GM12875 (cell line): Measurements from ENCODE around the gene SNRPF.
"Not testable (repeated sequence)": the region's sequence is repeated elsewhere in the genome, so short reads cannot be mapped to it uniquely, and the experiment has no call there.

Source experiments
- H3K4me3 ChIP-seq: one replicate; pipeline ENCODE4 v1.5.1; 2011; ENCODE audit warnings: low read depth, low read length, control low read depth
- TF ChIP-seq, protein P1 (sequence below): IDR thresholded peaks from 2 replicates; pipeline ENCODE4 v1.5.1; 2011; ENCODE audit warnings: low read depth, mild to moderate bottlenecking, control low read depth, inconsistent platforms, low read length, moderate library complexity, borderline replicate concordance; ENCODE audit not compliant: insufficient read depth

The SNRPF gene

DNA sequence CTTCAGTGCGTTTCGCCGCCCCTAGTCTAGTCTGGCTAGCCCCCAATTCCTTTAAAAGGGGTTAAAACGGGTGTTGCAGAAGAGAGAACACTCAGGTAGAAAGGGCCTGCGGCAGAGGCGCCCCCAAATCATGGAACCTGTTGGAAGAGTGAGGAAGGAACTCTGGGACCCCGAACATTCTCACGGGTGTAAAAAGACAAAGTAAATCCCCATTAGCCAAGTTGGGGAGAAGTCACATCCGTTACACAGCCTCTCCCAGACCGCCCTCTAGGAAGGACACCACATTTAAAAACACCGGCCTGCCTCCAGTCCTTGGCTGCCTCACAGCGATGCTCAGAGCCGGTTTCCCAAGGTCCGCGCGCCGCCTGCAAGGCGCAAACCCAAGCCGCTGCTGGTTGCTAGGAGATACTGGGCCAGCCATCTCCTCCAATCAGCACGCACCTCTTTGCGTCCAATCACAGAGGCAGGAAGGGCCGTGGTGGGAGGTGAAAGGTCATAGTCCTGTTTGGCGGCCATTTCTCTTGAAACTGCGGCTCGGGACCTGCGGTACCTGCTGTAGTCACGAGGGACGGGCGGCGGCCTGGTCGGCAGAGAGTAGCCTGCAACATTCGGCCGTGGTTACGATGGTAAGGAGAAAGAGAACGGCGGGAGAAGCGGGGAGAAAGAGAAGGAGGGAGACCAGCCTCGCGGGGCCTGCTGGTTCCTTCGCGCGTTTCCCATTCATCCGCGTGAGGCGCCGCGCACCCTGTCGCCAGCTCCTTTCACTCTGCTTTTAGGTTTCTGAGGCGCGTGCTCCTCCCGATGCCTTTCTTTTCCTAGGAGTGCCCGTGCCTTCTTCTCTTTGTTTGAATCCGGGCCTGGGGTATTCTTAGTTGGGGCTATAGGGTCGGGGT is at the start of gene SNRPF:
SNRPF (plus strand) TSS at position 502 of the 893 bp plus-strand sequence; CDS start at position 624, 122 bp downstream.
- TF ChIP-seq, protein P1, sequence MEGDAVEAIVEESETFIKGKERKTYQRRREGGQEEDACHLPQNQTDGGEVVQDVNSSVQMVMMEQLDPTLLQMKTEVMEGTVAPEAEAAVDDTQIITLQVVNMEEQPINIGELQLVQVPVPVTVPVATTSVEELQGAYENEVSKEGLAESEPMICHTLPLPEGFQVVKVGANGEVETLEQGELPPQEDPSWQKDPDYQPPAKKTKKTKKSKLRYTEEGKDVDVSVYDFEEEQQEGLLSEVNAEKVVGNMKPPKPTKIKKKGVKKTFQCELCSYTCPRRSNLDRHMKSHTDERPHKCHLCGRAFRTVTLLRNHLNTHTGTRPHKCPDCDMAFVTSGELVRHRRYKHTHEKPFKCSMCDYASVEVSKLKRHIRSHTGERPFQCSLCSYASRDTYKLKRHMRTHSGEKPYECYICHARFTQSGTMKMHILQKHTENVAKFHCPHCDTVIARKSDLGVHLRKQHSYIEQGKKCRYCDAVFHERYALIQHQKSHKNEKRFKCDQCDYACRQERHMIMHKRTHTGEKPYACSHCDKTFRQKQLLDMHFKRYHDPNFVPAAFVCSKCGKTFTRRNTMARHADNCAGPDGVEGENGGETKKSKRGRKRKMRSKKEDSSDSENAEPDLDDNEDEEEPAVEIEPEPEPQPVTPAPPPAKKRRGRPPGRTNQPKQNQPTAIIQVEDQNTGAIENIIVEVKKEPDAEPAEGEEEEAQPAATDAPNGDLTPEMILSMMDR, result no peak
- peak within 1 kb of the TSS; percentile 68 for H3K4me3 ChIP-seq

DNA sequence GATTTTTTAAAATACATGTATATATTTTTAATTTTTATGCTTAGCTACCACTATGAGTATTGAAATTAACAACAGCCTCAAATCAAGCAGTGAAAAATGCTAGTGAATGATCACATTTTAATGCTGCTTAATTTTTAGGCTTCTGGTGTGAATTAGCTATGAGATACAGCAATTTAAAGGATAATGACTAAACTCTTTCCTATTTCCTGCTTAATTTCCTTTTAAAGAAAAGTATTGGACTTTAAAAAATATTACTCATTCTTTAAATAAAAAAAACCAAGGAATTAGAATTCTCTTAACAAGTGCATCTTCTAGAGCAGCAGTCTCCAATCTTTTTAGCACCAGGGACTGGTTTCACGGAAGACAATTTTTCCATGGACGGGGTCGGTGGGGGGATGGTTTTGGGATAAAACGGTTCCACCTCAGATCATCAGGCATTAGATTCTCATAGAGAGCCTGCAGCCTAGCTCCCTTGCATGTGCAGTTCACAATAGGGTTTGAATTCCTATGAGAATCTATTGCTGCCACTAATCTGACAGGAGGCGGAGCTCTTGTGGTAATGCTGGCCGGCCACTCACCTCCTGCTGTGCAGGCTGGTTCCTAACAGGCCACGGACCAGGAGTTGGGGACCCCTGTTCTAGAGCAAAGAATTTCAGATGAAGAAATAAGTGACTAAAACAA is 49.6 kb upstream of the SNRPF start:
- TF ChIP-seq, protein P1, result no peak
- no peak overlapping the region for H3K4me3 ChIP-seq

DNA sequence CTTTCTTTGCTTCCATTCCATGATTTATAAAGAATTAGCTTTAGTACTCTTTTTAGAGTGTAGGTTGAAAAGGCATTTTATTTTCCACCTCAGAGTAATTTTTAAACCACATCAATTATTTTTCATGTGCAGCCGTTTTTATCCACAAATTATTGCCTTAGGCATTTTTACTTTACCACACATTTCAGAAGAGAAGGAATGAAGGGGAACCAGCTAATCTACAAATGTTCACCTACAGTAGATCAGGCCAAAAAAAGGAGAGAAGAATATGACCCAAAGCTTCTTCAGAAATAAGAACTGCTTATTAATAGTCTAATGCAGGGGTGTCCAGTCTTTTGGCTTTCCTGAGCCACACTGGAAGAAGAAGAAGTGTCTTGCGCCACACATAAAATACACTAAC is 48.3 kb upstream of the SNRPF start:
- H3K4me3 ChIP-seq, result no peak overlapping the region
- TF ChIP-seq, protein P1, result no peak

DNA sequence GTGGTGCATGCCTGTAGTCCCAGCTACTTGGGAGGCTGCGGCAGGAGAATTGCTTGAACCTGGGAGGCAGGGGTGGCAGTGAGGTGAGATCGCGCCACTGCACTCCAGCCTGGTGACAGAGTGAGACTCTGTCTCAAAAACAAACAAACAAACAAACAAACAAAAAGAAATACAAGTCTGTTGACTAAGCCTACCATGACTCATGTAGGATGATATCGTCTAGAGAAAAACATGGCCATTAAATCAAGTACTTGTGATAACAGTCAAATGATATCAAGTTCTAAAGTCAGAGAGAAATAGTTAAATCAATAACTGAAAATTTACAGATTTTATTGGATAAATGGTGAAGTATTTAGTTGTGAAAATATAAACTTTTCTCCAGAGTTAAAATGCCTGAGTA is 46.6 kb upstream of the SNRPF start:
- H3K4me3 ChIP-seq, result not testable (repeated sequence)

DNA sequence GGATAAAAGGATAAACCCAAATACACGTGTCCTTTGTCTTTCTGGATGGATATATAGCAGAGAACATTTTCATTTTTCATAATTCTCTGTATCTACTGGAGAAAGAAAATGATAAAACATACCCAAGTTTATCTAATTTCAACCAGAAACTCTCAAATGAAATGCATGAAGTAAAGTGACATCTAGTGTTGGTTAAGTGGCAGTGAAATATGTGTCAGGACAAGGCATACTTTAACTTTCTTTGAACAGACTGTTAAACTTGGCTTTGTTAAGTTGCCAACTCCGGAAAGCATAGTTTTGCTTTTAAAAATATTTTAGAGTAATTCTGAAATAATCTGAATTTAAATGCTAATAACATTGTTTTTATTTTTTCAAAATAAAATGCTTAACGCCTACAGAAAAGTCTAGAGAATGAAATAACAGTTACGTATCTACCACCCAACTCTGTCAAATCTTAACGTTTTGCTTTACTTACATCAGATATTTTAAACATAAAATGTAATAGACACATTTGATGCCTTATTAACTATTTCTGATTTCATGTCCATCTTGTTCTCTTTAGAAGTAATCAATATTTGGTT is 43.0 kb upstream of the SNRPF start:
- TF ChIP-seq, protein P1, result peak; percentile 23; the same call in 1 of the 2 replicates
- no peak overlapping the region for H3K4me3 ChIP-seq

DNA sequence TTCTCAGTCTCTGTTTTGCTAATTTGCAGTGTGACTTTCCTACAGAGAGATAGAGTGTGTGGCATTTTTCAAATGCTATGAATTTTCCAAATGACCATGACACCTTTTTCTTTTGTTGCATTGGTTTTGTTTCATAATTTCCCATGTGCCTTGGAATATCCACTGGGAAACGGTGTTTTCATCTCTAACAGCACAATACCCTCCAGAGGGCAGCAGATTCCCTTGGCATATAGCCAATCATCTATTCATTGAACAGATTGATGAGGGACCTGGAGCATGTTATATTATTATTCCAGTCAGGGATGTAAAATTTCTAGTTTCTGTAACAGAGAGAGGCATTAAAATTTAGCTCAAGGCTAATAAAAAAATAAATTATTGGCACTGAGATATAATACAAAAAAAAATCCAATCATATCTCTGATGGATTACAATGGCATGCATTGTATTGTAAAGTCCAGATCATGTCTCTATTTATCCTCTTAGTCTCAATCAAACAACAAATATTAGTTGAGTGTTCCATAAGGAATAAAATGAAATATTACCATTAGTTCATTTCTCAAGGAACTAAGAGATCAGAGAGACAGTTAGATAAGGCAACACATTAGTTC is 38.6 kb upstream of the SNRPF start:
- TF ChIP-seq, protein P1, result no peak
- H3K4me3 ChIP-seq, result no peak overlapping the region

DNA sequence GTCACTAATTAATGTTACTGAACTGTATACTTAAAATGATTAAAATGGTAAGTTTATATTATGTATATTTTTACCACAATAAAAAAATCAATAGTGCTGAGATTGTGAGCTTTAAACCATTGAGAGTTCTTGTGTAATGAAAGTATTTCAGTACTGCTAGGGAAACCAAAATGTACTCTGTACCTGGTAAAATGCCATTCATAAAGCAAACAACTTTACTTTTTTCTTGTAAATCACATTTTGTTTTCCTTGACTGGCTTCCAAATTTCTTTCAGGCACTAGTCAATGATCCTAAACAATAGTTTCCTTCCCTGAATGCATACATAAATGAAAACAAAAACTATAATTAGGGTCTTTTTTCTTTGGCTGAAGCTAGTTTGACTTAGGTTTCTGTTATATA is 29.4 kb upstream of the SNRPF start:
- TF ChIP-seq, protein P1, result no peak
- H3K4me3 ChIP-seq, result no peak overlapping the region
